ENCODE data around the gene COPS7A.
"Not testable (repeated sequence)": the region's sequence is repeated elsewhere in the genome, so short reads cannot be mapped to it uniquely, and the experiment has no call there.

DNA sequence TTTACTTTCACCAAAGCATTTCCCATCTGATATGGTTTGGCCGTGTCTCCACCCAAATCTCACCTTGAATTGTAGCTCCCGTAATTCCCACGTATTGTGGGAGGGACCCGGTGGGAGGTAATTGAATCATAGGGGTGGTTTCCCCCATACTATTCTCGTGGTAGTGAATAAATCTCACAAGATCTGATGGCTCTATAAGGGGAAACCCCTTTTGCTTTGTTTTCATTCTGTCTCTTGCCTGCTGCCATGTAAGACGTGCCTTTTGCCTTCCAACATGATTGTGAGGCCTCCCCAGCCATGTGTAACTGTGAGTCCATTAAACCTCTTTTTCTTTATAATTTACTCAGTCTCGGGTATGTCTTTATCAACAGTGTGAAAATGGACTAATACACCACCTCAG lies 19.5 kb downstream of the COPS7A start:
- not testable (repeated sequence) for TF ChIP-seq CTCF, EZH2phosphoT487 (IDR thresholded peaks at IDR 0.05)

All from neural progenitor cell (in vitro differentiated cells).